ENCODE data around the gene GAA. TPM values are rescaled to one million over a fixed set of nuclear protein-coding genes. Genes with fewer than 3 reads are reported as not detected.

The GAA gene
- total RNA-seq, 1 experiment from 2014 or later = 30.3 TPM

DNA sequence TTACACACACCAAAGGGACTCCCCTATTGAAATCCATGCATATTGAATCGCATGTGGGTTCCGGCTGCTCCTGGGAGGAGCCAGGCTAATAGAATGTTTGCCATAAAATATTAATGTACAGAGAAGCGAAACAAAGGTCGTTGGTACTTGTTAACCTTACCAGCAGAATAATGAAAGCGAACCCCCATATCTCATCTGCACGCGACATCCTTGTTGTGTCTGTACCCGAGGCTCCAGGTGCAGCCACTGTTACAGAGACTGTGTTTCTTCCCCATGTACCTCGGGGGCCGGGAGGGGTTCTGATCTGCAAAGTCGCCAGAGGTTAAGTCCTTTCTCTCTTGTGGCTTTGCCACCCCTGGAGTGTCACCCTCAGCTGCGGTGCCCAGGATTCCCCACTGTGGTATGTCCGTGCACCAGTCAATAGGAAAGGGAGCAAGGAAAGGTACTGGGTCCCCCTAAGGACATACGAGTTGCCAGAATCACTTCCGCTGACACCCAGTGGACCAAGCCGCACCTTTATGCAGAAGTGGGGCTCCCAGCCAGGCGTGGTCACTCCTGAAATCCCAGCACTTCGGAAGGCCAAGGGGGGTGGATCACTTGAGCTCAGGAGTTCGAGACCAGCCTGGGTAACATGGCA lies 2.2 kb downstream of the GAA start:
- peaks cover 8% of the 10 kb centered on the region for H3K23me2 ChIP-seq (ENCODE audit: insufficient read length, low read depth, low read length, poor library complexity, severe bottlenecking)
- H3T11ph ChIP-seq (ENCODE audit: low read length) = no peak overlapping the region
- no peak overlapping the region for H2BK20ac ChIP-seq (ENCODE audit: low read depth, low read length, poor library complexity, severe bottlenecking)
- Mint-ChIP-seq H3K36me3 (ENCODE audit: insufficient read depth in 1 of 3, low read depth in 3 of 3) (peaks cover 0 to 7% (median 0%) of the 10 kb centered on the region in 3 experiments; a peak in 3 of 7 replicates), H3K27me3 (ENCODE audit: low read depth) (peaks cover 14% of the 10 kb centered on the region), H3K4me3 (peak overlapping the region; percentile 26 to 41; a peak in 3 of 5 replicates), H3K4me1 (peaks cover 18 to 30% of the 10 kb centered on the region in 2 experiments), H3K27ac (no peak overlapping the region), H3K9me3 (no peaks in the 10 kb centered on the region)
- H2BK5ac ChIP-seq (ENCODE audit: insufficient read length, low read length) = no peak overlapping the region
- H3K79me2 ChIP-seq (ENCODE audit: insufficient read depth, low read length) = no peaks in the 10 kb centered on the region
- WGBS (ENCODE audit: extremely low coverage, insufficient read length, low lambda C conversion rate) = no CpG with 5 or more reads among the region's 19 CpGs
- H2AFZ ChIP-seq (ENCODE audit: low read length) = no peak overlapping the region
- no peak overlapping the region for H2BK120ac ChIP-seq (ENCODE audit: low read depth, low read length, poor library complexity, severe bottlenecking)
- H3K14ac ChIP-seq (ENCODE audit: insufficient read depth, low read length) = no peak overlapping the region
- H3K27ac ChIP-seq (ENCODE audit: insufficient read length, low read depth, low read length) = no peak overlapping the region
- no peak overlapping the region for H3K4me2 ChIP-seq (ENCODE audit: insufficient read depth, insufficient read length, low read length)
- no peak overlapping the region for H3K18ac ChIP-seq (ENCODE audit: insufficient read length, low read depth, low read length)
- H4K20me1 ChIP-seq (ENCODE audit: control insufficient read depth, insufficient read depth, insufficient read length) = no peaks in the 10 kb centered on the region
- H3K9ac ChIP-seq (ENCODE audit: extremely low read depth, insufficient read length, low read length) = no peak overlapping the region
- H4K5ac ChIP-seq (ENCODE audit: insufficient read length, low read depth, low read length) = no peak overlapping the region
- H2AK5ac ChIP-seq (ENCODE audit: insufficient read length, low read length) = no peak overlapping the region
- H3K56ac ChIP-seq (ENCODE audit: insufficient read length, low read depth, low read length) = no peak overlapping the region
- no peak overlapping the region for H2BK12ac ChIP-seq (ENCODE audit: insufficient read length, low read depth, low read length)
- H4K8ac ChIP-seq (replicated peaks; ENCODE audit: insufficient read length, low read depth, low read length) = no peak overlapping the region
- no peak overlapping the region for H4K91ac ChIP-seq (ENCODE audit: insufficient read length, low read depth, low read length)
- H3K79me1 ChIP-seq (ENCODE audit: insufficient read depth, low read depth, low read length, poor library complexity, severe bottlenecking) = no peaks in the 10 kb centered on the region
- no peaks in the 10 kb centered on the region for H3K9me3 ChIP-seq (ENCODE audit: control insufficient read depth, low read depth, low read length)
- DNase-seq = no peak
- H3K4me1 ChIP-seq (ENCODE audit: insufficient read depth, low read length) = peaks cover 5% of the 10 kb centered on the region; the same call in 1 of the 2 replicates
- no peak overlapping the region for H3K4ac ChIP-seq (ENCODE audit: low read depth, low read length)
- no peaks in the 10 kb centered on the region; the same call in 1 of the 2 replicates for H3K27me3 ChIP-seq (ENCODE audit: insufficient read depth, low read length)
- no peak overlapping the region for H3K23ac ChIP-seq (ENCODE audit: insufficient read length, low read depth, low read length)
- TF ChIP-seq, protein P1, sequence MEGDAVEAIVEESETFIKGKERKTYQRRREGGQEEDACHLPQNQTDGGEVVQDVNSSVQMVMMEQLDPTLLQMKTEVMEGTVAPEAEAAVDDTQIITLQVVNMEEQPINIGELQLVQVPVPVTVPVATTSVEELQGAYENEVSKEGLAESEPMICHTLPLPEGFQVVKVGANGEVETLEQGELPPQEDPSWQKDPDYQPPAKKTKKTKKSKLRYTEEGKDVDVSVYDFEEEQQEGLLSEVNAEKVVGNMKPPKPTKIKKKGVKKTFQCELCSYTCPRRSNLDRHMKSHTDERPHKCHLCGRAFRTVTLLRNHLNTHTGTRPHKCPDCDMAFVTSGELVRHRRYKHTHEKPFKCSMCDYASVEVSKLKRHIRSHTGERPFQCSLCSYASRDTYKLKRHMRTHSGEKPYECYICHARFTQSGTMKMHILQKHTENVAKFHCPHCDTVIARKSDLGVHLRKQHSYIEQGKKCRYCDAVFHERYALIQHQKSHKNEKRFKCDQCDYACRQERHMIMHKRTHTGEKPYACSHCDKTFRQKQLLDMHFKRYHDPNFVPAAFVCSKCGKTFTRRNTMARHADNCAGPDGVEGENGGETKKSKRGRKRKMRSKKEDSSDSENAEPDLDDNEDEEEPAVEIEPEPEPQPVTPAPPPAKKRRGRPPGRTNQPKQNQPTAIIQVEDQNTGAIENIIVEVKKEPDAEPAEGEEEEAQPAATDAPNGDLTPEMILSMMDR (conservative IDR thresholded peaks at IDR 0.05) = no peak
- no peak overlapping the region for H2BK15ac ChIP-seq (ENCODE audit: low read depth, low read length)

Measured in H9 (cell line).